Natural killer cell (primary cell): ENCODE data around the gene IL1R2. TPM values are rescaled to one million over a fixed set of nuclear protein-coding genes. Genes with fewer than 3 reads are reported as not detected.

Experiments
- ATAC-seq, 3 donors: fragments of 150-1000 bp in 2 of 3; fragments of 200-7000 bp in 1 of 3; cut with Tn5 transposase; 1 replicate in 1 of 3; 2 replicates in 2 of 3; pipeline ENCODE4 v1.10.0; 2021; ENCODE audit warnings: mild to moderate bottlenecking in 2 of 3, moderate library complexity in 2 of 3
- DNase-seq, 2 donors: peaks; one replicate each; pipeline versions ENCODE4 v3.0.0 to v3.0.0-alpha.2; 2013 to 2021; ENCODE audit warnings: mixed read lengths in 1 of 2
- H3K27ac ChIP-seq: one replicate; pipeline ENCODE4 v1.5.1; 2013; ENCODE audit warnings: mild to moderate bottlenecking, low read length
- H3K27me3 ChIP-seq: one replicate; pipeline ENCODE4 v1.6.1; 2013; ENCODE audit warnings: low read length; ENCODE audit not compliant: control insufficient read depth, insufficient read depth
- H3K36me3 ChIP-seq: one replicate; pipeline ENCODE4 v1.6.1; 2013; ENCODE audit warnings: low read length; ENCODE audit not compliant: control insufficient read depth, insufficient read depth
- H3K4me1 ChIP-seq: one replicate; pipeline ENCODE4 v1.6.1; 2013; ENCODE audit warnings: low read length; ENCODE audit not compliant: control insufficient read depth, insufficient read depth
- H3K4me3 ChIP-seq: one replicate; pipeline ENCODE4 v1.5.1; 2013; ENCODE audit warnings: low read length
- H3K9me3 ChIP-seq: one replicate; pipeline ENCODE4 v1.6.1; 2013; ENCODE audit warnings: low read length; ENCODE audit not compliant: control insufficient read depth, insufficient read depth
- H3K27ac Mint-ChIP-seq, 2 donors: one replicate each; pipeline ENCODE4 v1.8.0; 2022; ENCODE audit warnings: mild to moderate bottlenecking in 2 of 2, mixed read lengths in 2 of 2, moderate library complexity in 1 of 2
- H3K27me3 Mint-ChIP-seq, 2 donors: one replicate each; pipeline ENCODE4 v1.8.0; 2022; ENCODE audit warnings: low read depth in 2 of 2, mixed read lengths in 2 of 2
- H3K36me3 Mint-ChIP-seq: one replicate; pipeline ENCODE4 v1.8.0; 2022; ENCODE audit warnings: mixed read lengths
- H3K4me1 Mint-ChIP-seq, 2 donors: one replicate each; pipeline ENCODE4 v1.8.0; 2022; ENCODE audit warnings: mixed read lengths in 2 of 2
- H3K4me3 Mint-ChIP-seq: one replicate; pipeline ENCODE4 v1.8.0; 2022; ENCODE audit warnings: mild to moderate bottlenecking, moderate library complexity, mixed read lengths
- H3K9me3 Mint-ChIP-seq, 2 donors: one replicate each; pipeline ENCODE4 v1.8.0; 2022; ENCODE audit warnings: mixed read lengths in 2 of 2
- CTCF ChIP-seq: fragments of 200-600 bp; IDR thresholded peaks from one replicate; pipeline ENCODE4 v1.8.0; 2022; ENCODE audit warnings: antibody characterized with exemption
- WGBS: methylation state at CpG from one replicate; pipeline ENCODE4 v1.1.7; 2013; ENCODE audit warnings: missing lambda C conversion rate; ENCODE audit not compliant: insufficient coverage; 5-methylcytosine and 5-hydroxymethylcytosine counted together
- intact Hi-C: fragments of 100-400 bp; cut with micrococcal nuclease; formaldehyde crosslinking; loops from one replicate; pipeline ENCODE4 v1.14.2; 2022
- total RNA-seq, 4 donors: library from RNA; stranded (reverse); fragments of 120-200 nt in 1 of 4; gene quantifications; one replicate each; pipeline versions ENCODE4 v1.2.3 to v1.2.4, GENCODE V29; 2013 to 2022

The IL1R2 gene
- total RNA-seq, 3 donors from 2014 or later (not counting 1 experiment from before 2014, with no cell fraction given) = 0.66 to 5.7 TPM; not detected in 1

- Mint-ChIP-seq H3K27ac (no peak overlapping the region), H3K9me3 (peaks cover 0 to 2% of the 10 kb centered on the region in 2 donors), H3K27me3 (peaks cover 51 to 71% of the 10 kb centered on the region in 2 donors), H3K36me3 (peaks cover 7% of the 10 kb centered on the region), H3K4me3 (no peak overlapping the region), H3K4me1 (peaks cover 0 to 18% of the 10 kb centered on the region in 2 donors)
- Histone ChIP-seq H3K9me3 (no peaks in the 10 kb centered on the region), H3K27me3 (peaks cover 14% of the 10 kb centered on the region), H3K27ac (no peak overlapping the region), H3K4me3 (no peak overlapping the region), H3K4me1 (peaks cover 26% of the 10 kb centered on the region), H3K36me3 (no peaks in the 10 kb centered on the region)
- intact Hi-C loops = loop anchor here (5.0 to 10.0 kb wide), 3 partner anchors 348 to 595 kb away; partner anchors contain the start of gene IL18R1
- 93% methylated on average over 10 of the region's 10 CpGs for WGBS
- DNase-seq (no peak), ATAC-seq (no peak)
- TF ChIP-seq CTCF = no peak
Measured at GRCh38 chr2:102009557-102009956, 17.8 kb downstream of the IL1R2 start.

- Mint-ChIP-seq H3K27me3 (peaks cover 51 to 69% of the 10 kb centered on the region in 2 donors), H3K4me3 (no peak overlapping the region)
Measured at GRCh38 chr2:102010902-102011301, 19.1 kb downstream of the IL1R2 start.

GRCh38 chr2:102012061-102012614, 20.4 kb downstream of the IL1R2 start:
- no peak for TF ChIP-seq CTCF
- Mint-ChIP-seq H3K4me1 (peaks cover 0 to 1% of the 10 kb centered on the region in 2 donors), H3K9me3 (peaks cover 0 to 2% of the 10 kb centered on the region in 2 donors), H3K27me3 (peaks cover 42 to 61% of the 10 kb centered on the region in 2 donors), H3K4me3 (no peak overlapping the region), H3K27ac (no peak overlapping the region), H3K36me3 (peaks cover 7% of the 10 kb centered on the region)
- no peaks in the 10 kb centered on the region for H3K27me3 ChIP-seq
- no peak overlapping the region for H3K27ac ChIP-seq
- no peaks in the 10 kb centered on the region for H3K9me3 ChIP-seq
- DNase-seq (no peak), ATAC-seq (no peak)
- H3K36me3 ChIP-seq = no peaks in the 10 kb centered on the region
- H3K4me3 ChIP-seq = no peak overlapping the region
- intact Hi-C loops = no loop called here
- WGBS = 81% methylated on average over 3 of the region's 4 CpGs
- peaks cover under 1% of the 10 kb centered on the region for H3K4me1 ChIP-seq

More at GRCh38 chr2:102010902-102011301, 19.1 kb downstream of the IL1R2 start:
- no peaks in the 10 kb centered on the region for H3K9me3 ChIP-seq
- no peak overlapping the region for H3K27ac Mint-ChIP-seq
- ATAC-seq = no peak
- H3K4me1 Mint-ChIP-seq = peaks cover 0 to 12% of the 10 kb centered on the region in 2 donors
- peaks cover 7% of the 10 kb centered on the region for H3K36me3 Mint-ChIP-seq
- no peak for DNase-seq
- H3K27ac ChIP-seq = no peak overlapping the region
- H3K4me3 ChIP-seq = no peak overlapping the region
- H3K27me3 ChIP-seq = peaks cover 10% of the 10 kb centered on the region
- no peaks in the 10 kb centered on the region for H3K36me3 ChIP-seq
- 41% methylated on average over 4 of the region's 6 CpGs for WGBS
- TF ChIP-seq CTCF = no peak
- peaks cover 0 to 2% of the 10 kb centered on the region in 2 donors for H3K9me3 Mint-ChIP-seq
- intact Hi-C loops = no loop called here
- peaks cover 13% of the 10 kb centered on the region for H3K4me1 ChIP-seq
